ENCODE results near the gene PRICKLE2.

GRCh38 chr3:64129106-64129505 is 96.2 kb downstream of the PRICKLE2 start:
- TF ChIP-seq POLR2AphosphoS5 (IDR thresholded peaks at IDR 0.05; ENCODE audit: insufficient read depth, low read depth, low read length) = no peak
- no peak for TF ChIP-seq CTCF (IDR thresholded peaks at IDR 0.05; ENCODE audit: extremely low read depth in 1 of 2, insufficient read depth in 1 of 2, low read depth in 1 of 2, low read length in 2 of 2)
- TF ChIP-seq FOS (IDR thresholded peaks at IDR 0.05; ENCODE audit: borderline replicate concordance, insufficient read depth, low read length) = no peak
- TF ChIP-seq EZH2 (IDR thresholded peaks at IDR 0.05; ENCODE audit: borderline replicate concordance, low read depth, low read length, severe bottlenecking) = no peak
- no peak for TF ChIP-seq POLR2A (IDR thresholded peaks at IDR 0.05; ENCODE audit: low read depth, low read length)
- no peak for TF ChIP-seq JUN (IDR thresholded peaks at IDR 0.05; ENCODE audit: borderline replicate concordance, insufficient read depth, insufficient read length, low read depth)
- no peak for TF ChIP-seq MAX (IDR thresholded peaks at IDR 0.05; ENCODE audit: insufficient read depth, insufficient read length)
- no peak for TF ChIP-seq MYC (IDR thresholded peaks at IDR 0.05; ENCODE audit: low read depth, low read length)
- TF ChIP-seq GATA2 (IDR thresholded peaks at IDR 0.05; ENCODE audit: insufficient read depth, insufficient read length, low read depth, low read length) = no peak
